ENCODE results near the gene CD47.

The CD47 gene

GRCh38 chr3:108028896-108029295 is 61.9 kb downstream of the CD47 start:
- DNase-seq (ENCODE audit: low read depth, low spot score), result no peak
- Histone ChIP-seq H3K36me3 (ENCODE audit: insufficient read depth, low read length) (no peaks in the 10 kb centered on the region), H3K4me3 (no peak overlapping the region), H3K9me3 (ENCODE audit: low read depth, low read length) (no peaks in the 10 kb centered on the region), H3K27ac (no peak overlapping the region), H3K9ac (ENCODE audit: insufficient read length) (no peak overlapping the region)
- TF ChIP-seq FOXP2 (optimal IDR thresholded peaks at IDR 0.05; ENCODE audit: control extremely low read depth, extremely low read length, insufficient read depth), result no peak
- TF ChIP-seq EZH2 (IDR thresholded peaks at IDR 0.05), result no peak
- TF ChIP-seq POLR2AphosphoS5 (IDR thresholded peaks at IDR 0.05; ENCODE audit: borderline replicate concordance, low read depth, low read length), result no peak

GRCh38 chr3:108025177-108025576 is 65.7 kb downstream of the CD47 start:
- Histone ChIP-seq H3K36me3 (ENCODE audit: insufficient read depth, low read length) (no peaks in the 10 kb centered on the region), H3K27ac (no peak overlapping the region), H3K4me3 (no peak overlapping the region), H3K9ac (ENCODE audit: insufficient read length) (no peak overlapping the region), H3K9me3 (ENCODE audit: low read depth, low read length) (no peaks in the 10 kb centered on the region)
- no peak for TF ChIP-seq POLR2AphosphoS5 (IDR thresholded peaks at IDR 0.05; ENCODE audit: borderline replicate concordance, low read depth, low read length)
- TF ChIP-seq FOXP2 (optimal IDR thresholded peaks at IDR 0.05; ENCODE audit: control extremely low read depth, extremely low read length, insufficient read depth), result no peak
- no peak for TF ChIP-seq EZH2 (IDR thresholded peaks at IDR 0.05)
- DNase-seq (ENCODE audit: low read depth, low spot score), result no peak

- Histone ChIP-seq H3K4me3 (no peak overlapping the region), H3K36me3 (ENCODE audit: insufficient read depth, low read length) (no peaks in the 10 kb centered on the region), H3K9me3 (ENCODE audit: low read depth, low read length) (no peaks in the 10 kb centered on the region), H3K9ac (ENCODE audit: insufficient read length) (no peak overlapping the region), H3K27ac (no peak overlapping the region)
- DNase-seq (ENCODE audit: low read depth, low spot score), result no peak
- no peak for TF ChIP-seq FOXP2 (optimal IDR thresholded peaks at IDR 0.05; ENCODE audit: control extremely low read depth, extremely low read length, insufficient read depth)
These were observed 66.5 kb downstream of the CD47 start for GRCh38 chr3:108024146-108024850.

- Histone ChIP-seq H3K4me3 (no peak overlapping the region), H3K27ac (no peak overlapping the region), H3K9ac (ENCODE audit: insufficient read length) (no peak overlapping the region), H3K9me3 (ENCODE audit: low read depth, low read length) (no peaks in the 10 kb centered on the region), H3K36me3 (ENCODE audit: insufficient read depth, low read length) (no peaks in the 10 kb centered on the region)
- DNase-seq (ENCODE audit: low read depth, low spot score), result no peak
- no peak for TF ChIP-seq FOXP2 (optimal IDR thresholded peaks at IDR 0.05; ENCODE audit: control extremely low read depth, extremely low read length, insufficient read depth)
- TF ChIP-seq EZH2 (IDR thresholded peaks at IDR 0.05), result no peak
- TF ChIP-seq POLR2AphosphoS5 (IDR thresholded peaks at IDR 0.05; ENCODE audit: borderline replicate concordance, low read depth, low read length), result no peak
These were observed 68.3 kb downstream of the CD47 start for GRCh38 chr3:108022256-108023150.

- TF ChIP-seq FOXP2 (optimal IDR thresholded peaks at IDR 0.05; ENCODE audit: control extremely low read depth, extremely low read length, insufficient read depth) (no peak), EZH2 (IDR thresholded peaks at IDR 0.05) (no peak), POLR2AphosphoS5 (IDR thresholded peaks at IDR 0.05; ENCODE audit: borderline replicate concordance, low read depth, low read length) (no peak)
- Histone ChIP-seq H3K27ac (no peak overlapping the region), H3K9me3 (ENCODE audit: low read depth, low read length) (no peaks in the 10 kb centered on the region), H3K9ac (ENCODE audit: insufficient read length) (no peak overlapping the region), H3K36me3 (ENCODE audit: insufficient read depth, low read length) (no peaks in the 10 kb centered on the region), H3K4me3 (no peak overlapping the region)
- DNase-seq (ENCODE audit: low read depth, low spot score), result no peak
These were observed 69.3 kb downstream of the CD47 start for GRCh38 chr3:108021533-108021932.

- Histone ChIP-seq H3K4me3 (no peak overlapping the region), H3K9me3 (ENCODE audit: low read depth, low read length) (no peaks in the 10 kb centered on the region), H3K9ac (ENCODE audit: insufficient read length) (no peak overlapping the region), H3K27ac (no peak overlapping the region), H3K36me3 (ENCODE audit: insufficient read depth, low read length) (no peaks in the 10 kb centered on the region)
- no peak for TF ChIP-seq POLR2AphosphoS5 (IDR thresholded peaks at IDR 0.05; ENCODE audit: borderline replicate concordance, low read depth, low read length)
- no peak for TF ChIP-seq FOXP2 (optimal IDR thresholded peaks at IDR 0.05; ENCODE audit: control extremely low read depth, extremely low read length, insufficient read depth)
- TF ChIP-seq EZH2 (IDR thresholded peaks at IDR 0.05), result no peak
- no peak for DNase-seq (ENCODE audit: low read depth, low spot score)
These were observed 69.7 kb downstream of the CD47 start for GRCh38 chr3:108021131-108021530.

GRCh38 chr3:108018552-108018951 is 72.3 kb downstream of the CD47 start:
- TF ChIP-seq EZH2 (IDR thresholded peaks at IDR 0.05) (no peak), POLR2AphosphoS5 (IDR thresholded peaks at IDR 0.05; ENCODE audit: borderline replicate concordance, low read depth, low read length) (no peak), FOXP2 (optimal IDR thresholded peaks at IDR 0.05; ENCODE audit: control extremely low read depth, extremely low read length, insufficient read depth) (no peak)
- Histone ChIP-seq H3K27ac (no peak overlapping the region), H3K4me3 (no peak overlapping the region), H3K9ac (ENCODE audit: insufficient read length) (no peak overlapping the region), H3K9me3 (ENCODE audit: low read depth, low read length) (no peaks in the 10 kb centered on the region), H3K36me3 (ENCODE audit: insufficient read depth, low read length) (no peaks in the 10 kb centered on the region)
- no peak for DNase-seq (ENCODE audit: low read depth, low spot score)

- no peak overlapping the region for H3K9ac ChIP-seq (ENCODE audit: insufficient read length)
- no peak overlapping the region for H3K27ac ChIP-seq
- no peak for TF ChIP-seq POLR2AphosphoS5 (IDR thresholded peaks at IDR 0.05; ENCODE audit: borderline replicate concordance, low read depth, low read length)
- no peak for TF ChIP-seq EZH2 (IDR thresholded peaks at IDR 0.05)
- no peak for TF ChIP-seq FOXP2 (optimal IDR thresholded peaks at IDR 0.05; ENCODE audit: control extremely low read depth, extremely low read length, insufficient read depth)
- H3K36me3 ChIP-seq (ENCODE audit: insufficient read depth, low read length), result no peaks in the 10 kb centered on the region
- no peaks in the 10 kb centered on the region for H3K9me3 ChIP-seq (ENCODE audit: low read depth, low read length)
- no peak overlapping the region for H3K4me3 ChIP-seq
- no peak for DNase-seq (ENCODE audit: low read depth, low spot score)
These were observed 73.2 kb downstream of the CD47 start for GRCh38 chr3:108017587-108017986.
